Activated CD4-positive, alpha-beta T cell treated with anti-CD3 and anti-CD28 coated beads, Interleukin-2, amount 50 U/mL, for 24 hours (primary cell): ENCODE data around the gene NOTCH1.
A peak's percentile ranks its signal among the peaks of the same experiment; 100 is the strongest.

Experiments used
- DNase-seq, 2 donors: peaks; one replicate each; pipeline ENCODE4 v3.0.0-alpha.2; 2020; ENCODE audit warnings: low read depth in 1 of 2, low spot score in 1 of 2

Gene NOTCH1

GRCh38 chr9:136502940-136503550 is 42.8 kb downstream of the NOTCH1 start:
- DNase-seq: no peak

- no peak for DNase-seq
These were observed 43.7 kb downstream of the NOTCH1 start for GRCh38 chr9:136502196-136502595.

- DNase-seq: no peak
These were observed 44.2 kb downstream of the NOTCH1 start for GRCh38 chr9:136501686-136502085.

- DNase-seq: no peak
These were observed 45.6 kb downstream of the NOTCH1 start for GRCh38 chr9:136499935-136500910.

GRCh38 chr9:136499071-136499934 is 46.5 kb downstream of the NOTCH1 start:
- no peak for DNase-seq

- no peak for DNase-seq
These were observed 47.7 kb downstream of the NOTCH1 start for GRCh38 chr9:136497916-136498695.

GRCh38 chr9:136496801-136497620 is 48.8 kb downstream of the NOTCH1 start:
- no peak for DNase-seq

GRCh38 chr9:136496181-136496580 is 49.7 kb downstream of the NOTCH1 start:
- no peak for DNase-seq

- DNase-seq: no peak
These were observed 50.5 kb downstream of the NOTCH1 start for GRCh38 chr9:136495238-136495800.

GRCh38 chr9:136494531-136495215 is 51.2 kb downstream of the NOTCH1 start:
- DNase-seq: no peak

- DNase-seq: no peak
These were observed 51.8 kb downstream of the NOTCH1 start for GRCh38 chr9:136494012-136494411.

GRCh38 chr9:136493567-136493971 is 52.3 kb downstream of the NOTCH1 start:
- no peak for DNase-seq

- no peak for DNase-seq
These were observed 52.8 kb downstream of the NOTCH1 start for GRCh38 chr9:136492978-136493522.

GRCh38 chr9:136489731-136490130 is 56.1 kb downstream of the NOTCH1 start:
- DNase-seq: no peak

GRCh38 chr9:136488247-136489214 is 57.3 kb downstream of the NOTCH1 start:
- peak; percentile 59 to 72 for DNase-seq

GRCh38 chr9:136487672-136488071 is 58.2 kb downstream of the NOTCH1 start:
- DNase-seq: no peak

GRCh38 chr9:136486823-136487620 is 58.8 kb downstream of the NOTCH1 start:
- no peak for DNase-seq
